Body of pancreas (tissue), 4 donors: Measurements from ENCODE around the gene PLCG2.

Experiments
- POLR2A ChIP-seq, 3 donors: fragments of 450-650 bp; IDR thresholded peaks; one replicate each; pipeline ENCODE4 v1.6.1; 2016; ENCODE audit warnings: antibody characterized with exemption in 3 of 3, mild to moderate bottlenecking in 2 of 3
- TF ChIP-seq, protein P1 (sequence below), 7 experiments: fragments of 450-650 bp in 4 of 7; fragments of 200-600 bp in 3 of 7; sonication (generic) in 3 of 7; IDR thresholded peaks; one replicate each; pipeline ENCODE4 v1.5.1; 2016 to 2019; ENCODE audit warnings: antibody characterized with exemption in 7 of 7

DNA sequence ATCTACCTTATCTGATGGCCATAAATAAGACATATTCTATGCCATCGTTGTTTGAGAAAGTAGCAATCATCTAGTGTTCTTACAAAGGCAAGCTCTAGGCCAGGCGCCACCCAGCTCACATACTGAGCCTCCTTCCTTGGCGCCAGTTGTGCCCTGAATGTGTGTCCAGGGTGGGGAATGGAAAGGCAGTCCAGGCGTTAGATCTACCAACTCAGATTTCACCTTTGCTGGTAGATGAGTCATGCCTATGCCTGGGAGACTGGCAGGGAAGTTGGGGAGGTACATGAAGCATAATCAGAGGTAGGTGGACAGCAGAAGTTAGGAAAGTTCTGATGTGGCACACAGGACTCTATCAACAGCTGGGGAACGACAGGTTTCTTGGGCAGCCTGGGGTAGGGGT, 208.6 kb downstream of the PLCG2 start:
- TF ChIP-seq, protein P1, sequence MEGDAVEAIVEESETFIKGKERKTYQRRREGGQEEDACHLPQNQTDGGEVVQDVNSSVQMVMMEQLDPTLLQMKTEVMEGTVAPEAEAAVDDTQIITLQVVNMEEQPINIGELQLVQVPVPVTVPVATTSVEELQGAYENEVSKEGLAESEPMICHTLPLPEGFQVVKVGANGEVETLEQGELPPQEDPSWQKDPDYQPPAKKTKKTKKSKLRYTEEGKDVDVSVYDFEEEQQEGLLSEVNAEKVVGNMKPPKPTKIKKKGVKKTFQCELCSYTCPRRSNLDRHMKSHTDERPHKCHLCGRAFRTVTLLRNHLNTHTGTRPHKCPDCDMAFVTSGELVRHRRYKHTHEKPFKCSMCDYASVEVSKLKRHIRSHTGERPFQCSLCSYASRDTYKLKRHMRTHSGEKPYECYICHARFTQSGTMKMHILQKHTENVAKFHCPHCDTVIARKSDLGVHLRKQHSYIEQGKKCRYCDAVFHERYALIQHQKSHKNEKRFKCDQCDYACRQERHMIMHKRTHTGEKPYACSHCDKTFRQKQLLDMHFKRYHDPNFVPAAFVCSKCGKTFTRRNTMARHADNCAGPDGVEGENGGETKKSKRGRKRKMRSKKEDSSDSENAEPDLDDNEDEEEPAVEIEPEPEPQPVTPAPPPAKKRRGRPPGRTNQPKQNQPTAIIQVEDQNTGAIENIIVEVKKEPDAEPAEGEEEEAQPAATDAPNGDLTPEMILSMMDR (IDR thresholded peaks at IDR 0.05), result no peak
- no peak for TF ChIP-seq POLR2A (IDR thresholded peaks at IDR 0.05)
